Duodenal mucosa (tissue), 2 donors: ENCODE data around the gene WDR5B.

Experiments
- H3K27ac ChIP-seq: one replicate; pipeline ENCODE4 v1.7.0; 2013; ENCODE audit warnings: low read depth, low read length
- H3K27me3 ChIP-seq, 2 donors: one replicate each; pipeline ENCODE4 v1.7.0; 2013; ENCODE audit warnings: low read length in 2 of 2, control low read depth in 1 of 2; ENCODE audit not compliant: insufficient read depth in 2 of 2, control insufficient read depth in 1 of 2
- H3K36me3 ChIP-seq, 2 donors: one replicate each; pipeline ENCODE4 v1.7.0; 2013; ENCODE audit warnings: low read length in 2 of 2, control low read depth in 1 of 2; ENCODE audit not compliant: insufficient read depth in 2 of 2, control insufficient read depth in 1 of 2
- H3K4me1 ChIP-seq, 2 donors: one replicate each; pipeline ENCODE4 v1.7.0; 2013; ENCODE audit warnings: low read length in 2 of 2, control low read depth in 1 of 2; ENCODE audit not compliant: insufficient read depth in 2 of 2, control insufficient read depth in 1 of 2
- H3K4me3 ChIP-seq, 2 donors: one replicate each; pipeline ENCODE4 v1.7.0; 2013; ENCODE audit warnings: low read length in 2 of 2, low read depth in 1 of 2
- H3K9ac ChIP-seq, 2 donors: one replicate each; pipeline ENCODE4 v1.7.0; 2013; ENCODE audit warnings: low read length in 2 of 2, low read depth in 1 of 2
- H3K9me3 ChIP-seq, 2 donors: one replicate each; pipeline ENCODE4 v1.7.0; 2013; ENCODE audit warnings: low read length in 2 of 2, control low read depth in 1 of 2; ENCODE audit not compliant: control insufficient read depth in 1 of 2

WDR5B gene

DNA sequence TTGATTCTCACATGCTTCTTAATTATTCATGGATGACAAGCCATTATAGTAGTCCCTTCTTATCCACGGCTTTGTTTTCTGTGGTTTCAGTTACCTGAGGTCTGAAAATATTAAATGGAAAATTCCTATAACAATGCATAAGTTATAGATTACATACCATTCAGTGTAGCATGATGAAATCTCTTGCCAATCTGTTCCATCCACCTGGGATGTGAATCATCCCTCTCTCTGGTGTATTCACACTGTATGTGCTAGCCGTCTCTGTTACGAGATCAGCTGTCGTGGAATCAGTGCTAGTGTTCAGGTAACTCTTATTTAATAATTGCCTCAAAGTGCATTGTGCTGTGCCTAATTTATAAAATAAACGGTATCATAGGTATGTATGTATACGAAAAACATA lies 5.2 kb downstream of the WDR5B start:
- Histone ChIP-seq H3K36me3 (peaks cover 11 to 45% of the 10 kb centered on the region in 2 donors), H3K9me3 (no peaks in the 10 kb centered on the region), H3K27ac (no peak overlapping the region), H3K4me3 (no peak overlapping the region), H3K4me1 (peaks cover 9 to 11% of the 10 kb centered on the region in 2 donors), H3K9ac (no peak overlapping the region), H3K27me3 (no peaks in the 10 kb centered on the region)

DNA sequence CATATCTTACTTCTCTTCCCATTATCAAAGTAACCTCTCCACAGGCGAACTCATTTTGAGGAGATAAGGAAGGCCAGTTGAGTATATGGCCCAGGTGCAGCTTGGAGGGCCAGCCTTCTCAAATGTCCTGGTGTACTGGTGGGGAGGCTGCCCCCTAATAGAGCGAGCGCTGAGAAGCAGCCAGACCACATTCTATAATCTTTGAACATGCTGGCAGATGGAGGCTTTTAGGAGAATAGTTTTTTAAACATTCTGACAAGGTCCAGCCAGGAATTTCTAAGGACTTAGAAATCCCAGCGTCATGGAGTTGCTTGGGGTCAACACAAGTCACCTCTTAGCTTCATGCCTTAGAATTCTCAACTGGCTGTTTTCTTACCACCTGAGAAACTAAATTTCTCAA lies 5.8 kb downstream of the WDR5B start:
- Histone ChIP-seq H3K36me3 (peaks cover 11 to 48% of the 10 kb centered on the region in 2 donors), H3K27me3 (no peaks in the 10 kb centered on the region), H3K9ac (no peak overlapping the region), H3K4me3 (no peak overlapping the region), H3K9me3 (no peaks in the 10 kb centered on the region), H3K27ac (no peak overlapping the region), H3K4me1 (peaks cover 6 to 9% of the 10 kb centered on the region in 2 donors)

GRCh38 chr3:122409446-122409845 lies 6.4 kb downstream of the WDR5B start:
- peak overlapping the region in 1 of 2 donors; percentile 5 for H3K4me3 ChIP-seq
- H3K9ac ChIP-seq, result no peak overlapping the region
- no peaks in the 10 kb centered on the region for H3K27me3 ChIP-seq
- H3K27ac ChIP-seq, result no peak overlapping the region
- H3K4me1 ChIP-seq, result peaks cover 0 to 3% of the 10 kb centered on the region in 2 donors
- peaks cover 11 to 50% of the 10 kb centered on the region in 2 donors for H3K36me3 ChIP-seq
- no peaks in the 10 kb centered on the region for H3K9me3 ChIP-seq

- H3K9me3 ChIP-seq, result no peaks in the 10 kb centered on the region
- no peak overlapping the region for H3K9ac ChIP-seq
- no peaks in the 10 kb centered on the region for H3K4me1 ChIP-seq
- no peaks in the 10 kb centered on the region for H3K27me3 ChIP-seq
- H3K27ac ChIP-seq, result no peak overlapping the region
- H3K4me3 ChIP-seq, result no peak overlapping the region
- peaks cover 16 to 65% of the 10 kb centered on the region in 2 donors for H3K36me3 ChIP-seq
Measured at GRCh38 chr3:122407946-122408345, 7.9 kb downstream of the WDR5B start.

GRCh38 chr3:122406198-122406597 lies 9.7 kb downstream of the WDR5B start:
- Histone ChIP-seq H3K4me1 (no peaks in the 10 kb centered on the region), H3K27ac (no peak overlapping the region), H3K9me3 (no peaks in the 10 kb centered on the region), H3K9ac (no peak overlapping the region), H3K27me3 (no peaks in the 10 kb centered on the region), H3K4me3 (no peak overlapping the region), H3K36me3 (peaks cover 20 to 62% of the 10 kb centered on the region in 2 donors)

DNA sequence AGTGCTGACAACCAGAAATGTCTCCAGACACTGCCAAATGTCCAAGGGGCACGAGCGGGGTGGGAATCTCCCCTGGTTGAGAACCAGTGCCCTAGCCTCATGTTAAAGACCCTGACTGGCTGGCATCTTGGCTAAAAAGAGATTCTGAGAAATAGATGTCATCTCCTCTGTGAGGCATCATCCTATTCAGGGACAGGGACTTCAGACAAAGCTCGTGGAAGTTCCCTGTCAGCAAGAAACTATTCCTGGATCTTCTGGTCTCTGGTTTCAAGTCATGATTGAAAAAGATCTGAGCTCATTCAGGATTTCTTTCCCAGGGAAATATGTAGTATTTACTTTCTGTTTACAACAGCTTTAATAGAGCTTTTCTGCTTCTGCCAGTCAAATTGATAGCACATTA lies 10.8 kb downstream of the WDR5B start:
- H3K4me1 ChIP-seq, result no peaks in the 10 kb centered on the region
- no peak overlapping the region for H3K9ac ChIP-seq
- no peak overlapping the region for H3K27ac ChIP-seq
- H3K4me3 ChIP-seq, result no peak overlapping the region
- no peaks in the 10 kb centered on the region for H3K27me3 ChIP-seq
- H3K36me3 ChIP-seq, result peaks cover 15 to 53% of the 10 kb centered on the region in 2 donors
- H3K9me3 ChIP-seq, result no peaks in the 10 kb centered on the region

DNA sequence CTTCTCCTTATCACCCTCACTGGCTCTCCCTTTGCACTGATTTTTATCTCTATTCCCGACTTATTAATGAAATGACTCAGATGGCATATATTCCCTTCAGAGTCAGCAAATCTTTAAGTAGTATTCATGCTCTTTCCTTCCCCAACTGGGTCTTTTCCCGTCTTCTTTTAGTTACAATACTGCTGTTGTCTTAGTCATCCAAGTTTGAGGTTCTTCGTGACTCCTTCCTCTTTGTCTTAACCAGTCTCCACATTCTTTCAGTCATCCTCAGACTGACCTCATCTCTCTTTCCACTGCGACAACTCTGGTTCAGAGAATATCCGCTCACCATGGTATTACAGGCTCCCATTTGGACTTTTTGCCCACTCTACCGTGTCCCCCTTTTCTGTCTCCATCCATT lies 12.4 kb downstream of the WDR5B start:
- Histone ChIP-seq H3K27me3 (no peaks in the 10 kb centered on the region), H3K27ac (no peak overlapping the region), H3K4me1 (no peaks in the 10 kb centered on the region), H3K4me3 (no peak overlapping the region), H3K36me3 (peaks cover 15 to 40% of the 10 kb centered on the region in 2 donors), H3K9ac (no peak overlapping the region), H3K9me3 (no peaks in the 10 kb centered on the region)

DNA sequence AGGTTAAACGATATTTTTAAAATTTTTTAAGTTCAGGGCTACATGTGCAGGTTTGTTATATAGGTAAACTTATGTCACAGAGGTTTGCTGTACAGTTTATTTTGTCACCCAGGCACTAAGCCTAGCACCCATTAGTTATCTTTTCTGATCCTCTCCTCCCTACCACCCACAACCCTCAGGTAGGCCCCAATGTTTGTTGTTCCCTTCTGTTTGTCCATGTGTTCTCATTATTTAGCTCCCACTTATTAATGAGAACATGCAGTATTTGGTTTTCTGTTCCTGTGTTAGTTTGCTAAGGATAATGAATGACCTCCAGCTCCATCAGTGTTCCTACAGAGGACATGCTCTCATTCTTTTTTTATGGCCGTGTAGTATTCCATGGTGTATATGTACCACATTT lies 16.9 kb downstream of the WDR5B start:
- Histone ChIP-seq H3K36me3 (peaks cover 9 to 14% of the 10 kb centered on the region in 2 donors), H3K4me3 (no peak overlapping the region), H3K4me1 (no peaks in the 10 kb centered on the region), H3K27me3 (no peaks in the 10 kb centered on the region), H3K27ac (no peak overlapping the region), H3K9me3 (no peaks in the 10 kb centered on the region), H3K9ac (no peak overlapping the region)

DNA sequence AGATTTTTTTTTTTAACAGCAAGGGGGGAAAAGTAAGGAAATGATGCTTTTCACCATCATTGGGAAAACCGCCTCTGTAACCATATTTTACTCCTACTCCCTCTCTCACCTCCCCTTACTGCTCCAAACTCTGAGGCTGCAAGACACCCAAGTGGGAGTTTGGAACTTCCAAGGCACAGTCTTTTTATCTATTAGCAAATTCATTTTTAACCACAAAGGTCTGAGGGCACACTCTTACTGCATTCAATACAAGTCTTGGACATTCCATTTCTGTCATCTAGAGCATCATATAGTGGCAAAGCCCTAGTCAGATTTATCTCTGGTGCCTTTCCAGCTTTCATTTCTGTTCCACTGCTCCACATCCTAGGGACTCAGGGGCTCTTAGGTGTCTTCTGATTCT lies 18.7 kb downstream of the WDR5B start:
- Histone ChIP-seq H3K27ac (no peak overlapping the region), H3K4me1 (no peaks in the 10 kb centered on the region), H3K27me3 (no peaks in the 10 kb centered on the region), H3K4me3 (no peak overlapping the region), H3K9ac (no peak overlapping the region), H3K9me3 (no peaks in the 10 kb centered on the region), H3K36me3 (peaks cover 0 to 6% of the 10 kb centered on the region in 2 donors)

DNA sequence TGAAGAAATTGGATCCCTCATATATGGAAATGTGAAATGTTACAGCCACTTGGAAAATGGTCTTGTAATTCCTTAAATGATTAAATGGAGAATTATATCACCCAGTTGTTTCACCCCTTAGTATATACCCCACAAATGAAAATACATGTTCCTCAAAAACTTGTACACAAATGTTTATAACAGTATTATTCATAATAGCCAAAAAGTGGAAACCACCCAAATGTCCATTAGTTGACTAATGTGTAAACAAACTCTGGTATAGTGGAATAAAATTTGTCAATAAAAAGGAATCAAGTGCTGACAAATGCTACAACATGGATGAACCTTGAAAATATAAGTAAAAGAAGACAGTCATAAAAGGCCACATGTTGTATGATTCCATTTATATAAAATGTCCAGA lies 19.4 kb downstream of the WDR5B start:
- Histone ChIP-seq H3K27me3 (no peaks in the 10 kb centered on the region), H3K9me3 (no peaks in the 10 kb centered on the region), H3K4me1 (peaks cover 0 to 6% of the 10 kb centered on the region in 2 donors), H3K4me3 (no peak overlapping the region), H3K27ac (no peak overlapping the region), H3K36me3 (peaks cover 0 to 6% of the 10 kb centered on the region in 2 donors), H3K9ac (no peak overlapping the region)

DNA sequence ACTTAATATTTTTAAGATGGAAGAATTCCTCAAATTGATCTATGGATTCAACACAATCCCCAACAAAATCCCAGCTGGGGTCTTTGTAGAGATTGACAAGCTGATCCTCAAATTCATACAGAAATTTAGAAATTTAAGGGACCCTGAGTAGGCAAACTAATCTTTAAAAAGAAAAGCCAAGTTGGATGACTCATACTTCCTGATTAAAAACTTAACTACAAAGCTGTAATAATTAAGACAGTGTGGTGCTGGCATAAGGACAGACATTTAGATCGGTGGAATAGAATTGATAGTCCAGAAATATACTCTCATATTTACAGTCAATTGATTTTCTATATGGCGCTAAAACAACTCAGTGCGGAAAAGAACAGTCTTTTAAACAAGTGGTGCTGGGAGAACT lies 20.3 kb downstream of the WDR5B start:
- H3K4me3 ChIP-seq, result no peak overlapping the region
- H3K27ac ChIP-seq, result no peak overlapping the region
- no peak overlapping the region for H3K9ac ChIP-seq
- no peaks in the 10 kb centered on the region for H3K27me3 ChIP-seq
- peaks cover 0 to 6% of the 10 kb centered on the region in 2 donors for H3K36me3 ChIP-seq
- no peaks in the 10 kb centered on the region for H3K9me3 ChIP-seq
- peaks cover 0 to 7% of the 10 kb centered on the region in 2 donors for H3K4me1 ChIP-seq
